NCI-H2107 treated with DMSO at 0.1 percent for 48 hours (cell line): ENCODE results near the gene MEX3D.
A peak's percentile ranks its signal among the peaks of the same experiment; 100 is the strongest.

Source experiments
- DNase-seq: peaks from one replicate; lab custom pipeline; 2025; ENCODE audit not compliant: unreplicated experiment; lab: John Stamatoyannopoulos, UW

The MEX3D gene

DNA sequence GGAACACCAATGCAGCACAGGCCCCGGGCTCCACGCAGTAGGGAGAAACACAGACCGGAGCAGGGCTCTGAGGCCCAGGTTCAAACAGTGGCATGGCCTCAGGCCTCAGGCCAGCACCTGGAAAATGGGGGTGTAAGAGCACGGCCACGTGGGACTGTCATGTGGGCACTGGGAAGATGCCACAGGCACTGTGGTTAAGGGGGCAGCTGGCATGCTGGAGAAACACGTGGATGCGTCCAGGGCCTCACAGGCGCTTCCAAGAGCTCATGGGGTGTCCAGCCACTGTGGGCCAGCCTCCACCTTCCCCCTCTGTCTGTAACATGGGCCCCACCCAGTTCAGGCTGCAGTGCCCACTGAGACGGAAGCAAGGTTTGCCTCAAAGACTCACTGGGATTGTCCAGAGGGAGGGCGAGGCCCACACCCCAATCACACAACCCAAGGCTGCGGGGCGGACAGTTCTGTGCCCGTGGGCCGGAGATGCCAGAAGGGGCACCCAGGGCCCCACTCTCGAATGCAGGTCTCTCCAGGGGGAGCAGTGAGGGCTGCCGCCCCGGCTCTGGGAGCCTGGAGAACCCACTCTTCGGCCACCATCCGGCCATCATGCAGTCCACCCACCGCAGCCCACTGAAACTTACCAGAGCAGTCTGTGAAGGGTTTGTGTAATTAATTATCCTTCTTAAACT is 30.8 kb upstream of the MEX3D start:
- DNase-seq: no peak

GRCh38 chr19:1593501-1593772 is 25.3 kb upstream of the MEX3D start:
- DNase-seq: no peak

- peak; percentile 70 for DNase-seq
These were observed 24.8 kb upstream of the MEX3D start, which contains the start of gene MBD3 for GRCh38 chr19:1592755-1593500. MBD3 (minus strand) TSS chr19:1592865; CDS start chr19:1592631, 234 bp downstream.

- DNase-seq: peak; percentile 24
These were observed 24.1 kb upstream of the MEX3D start for GRCh38 chr19:1592024-1592754.

DNA sequence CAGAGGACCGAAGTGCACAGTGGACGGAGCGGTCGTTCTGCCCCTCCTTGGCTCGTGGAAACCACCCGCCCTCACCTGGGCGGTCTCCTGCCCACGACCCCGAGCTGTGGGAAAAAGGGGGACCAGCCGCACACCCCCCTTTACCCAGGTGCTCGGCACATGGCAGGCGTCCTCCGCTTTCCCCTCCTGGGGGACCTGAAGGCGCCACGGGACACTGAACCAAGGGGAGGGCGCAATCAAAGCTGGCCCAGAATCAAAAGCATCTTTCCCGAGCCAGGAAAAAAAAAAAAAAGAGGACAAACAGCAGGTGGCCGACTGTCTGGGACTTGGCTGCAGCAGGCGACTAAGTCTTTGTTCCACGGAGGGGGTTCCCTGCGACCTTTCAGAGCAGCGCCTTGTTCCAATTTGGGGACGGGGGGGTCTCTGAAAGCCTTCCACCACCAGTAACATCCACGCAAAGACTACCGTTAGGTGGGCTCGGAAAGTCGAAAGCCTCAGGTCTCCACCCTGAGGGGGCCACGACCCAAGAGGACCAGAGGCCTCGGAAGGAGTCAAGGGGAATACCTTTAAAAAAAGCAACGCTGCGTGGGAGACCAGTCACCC is 23.4 kb upstream of the MEX3D start:
- DNase-seq: no peak

DNA sequence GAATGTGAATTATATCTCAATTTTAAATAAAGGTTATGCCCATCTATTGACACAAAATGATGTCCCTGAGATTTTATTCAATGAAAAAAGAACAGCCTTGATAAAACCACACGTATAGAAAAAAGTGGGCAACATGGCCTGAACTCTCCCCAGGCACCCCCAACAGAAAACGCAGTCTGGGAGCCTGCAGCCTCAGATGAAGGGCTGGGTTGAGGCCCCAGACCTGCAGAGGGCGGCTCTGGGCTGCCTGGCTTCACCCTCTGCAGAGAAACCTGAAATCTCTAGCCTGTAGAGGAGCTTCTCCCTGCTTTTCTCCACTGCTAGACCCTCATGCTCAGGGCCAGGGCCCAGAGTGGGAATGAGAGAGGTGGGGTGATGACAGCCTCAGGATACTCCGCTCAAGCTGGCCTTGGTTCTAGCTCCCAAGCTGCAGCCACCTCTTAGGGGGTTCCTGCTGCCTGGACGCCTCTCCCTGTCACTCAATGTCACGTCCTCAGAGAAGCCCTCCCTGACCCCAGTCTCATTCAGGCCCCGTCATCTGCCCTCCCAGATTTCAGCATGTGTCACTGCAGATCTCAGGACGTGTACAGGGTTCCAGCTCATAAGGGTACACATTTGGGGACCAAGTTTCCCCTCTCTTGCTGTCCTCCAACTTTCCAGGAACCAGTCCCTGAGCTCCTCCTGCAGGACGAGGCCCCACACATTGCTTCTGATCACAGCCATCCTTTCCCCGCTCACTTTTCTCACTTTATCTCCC is 22.7 kb upstream of the MEX3D start:
- DNase-seq: no peak

DNA sequence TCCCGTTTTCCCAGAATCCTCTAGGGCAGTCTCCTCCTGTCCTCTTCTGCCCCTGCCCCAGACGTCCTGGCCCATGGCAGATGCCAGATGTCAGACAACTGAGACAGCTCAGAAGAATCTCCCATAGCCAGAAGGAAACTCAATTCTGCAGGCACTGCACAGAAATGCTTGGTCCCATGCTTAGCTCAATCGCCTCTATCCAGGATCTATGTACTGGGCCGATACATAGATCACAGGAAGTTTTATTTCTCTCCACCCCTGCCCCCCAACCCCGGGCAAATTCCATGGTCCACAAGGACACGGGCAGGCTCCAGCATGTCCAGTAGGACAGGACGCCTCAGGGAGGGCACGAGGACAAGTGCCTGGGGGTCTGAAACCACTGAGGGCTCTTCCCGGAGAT is 19.7 kb upstream of the MEX3D start:
- DNase-seq: no peak

- no peak for DNase-seq
These were observed 17.1 kb upstream of the MEX3D start for GRCh38 chr19:1585243-1585580.

DNA sequence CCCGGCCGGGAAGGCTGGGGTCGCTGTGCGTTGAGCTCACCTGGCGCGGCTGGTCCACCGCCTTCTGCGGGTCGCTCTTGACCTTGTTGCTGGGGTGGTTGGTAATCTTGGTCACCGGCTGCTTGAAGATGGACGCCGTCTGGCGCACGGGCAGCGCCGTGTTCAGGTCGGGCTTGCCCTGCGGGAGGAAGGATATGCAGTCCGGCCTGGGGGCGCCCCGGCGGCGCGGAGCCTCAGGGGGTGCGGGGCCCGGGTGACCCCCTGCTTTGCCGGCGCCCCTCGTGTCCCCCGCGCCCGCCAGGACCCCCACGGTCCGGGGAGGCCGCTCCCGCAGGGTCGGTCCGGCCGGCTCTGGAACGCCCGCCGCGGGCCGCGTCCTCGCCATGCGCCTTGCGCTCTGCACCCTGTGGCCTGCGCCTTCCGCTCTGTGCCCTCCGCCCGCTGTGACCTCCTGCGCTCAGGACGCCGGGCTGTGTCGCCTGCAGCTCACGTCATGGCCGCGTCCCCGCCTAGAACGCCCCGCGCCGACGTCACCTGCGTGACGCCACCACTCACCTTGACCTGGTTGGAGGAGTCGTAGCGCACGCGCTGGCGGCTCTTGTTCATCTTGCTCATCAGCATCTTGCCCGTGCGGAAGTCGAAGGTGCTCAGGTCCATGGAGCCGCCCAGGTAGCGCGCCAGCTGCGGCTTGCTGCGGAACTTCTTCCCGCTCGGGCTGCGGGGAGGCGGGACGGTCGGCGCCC is 16.5 kb upstream of the MEX3D start:
- DNase-seq: no peak

- no peak for DNase-seq
These were observed 14.1 kb upstream of the MEX3D start for GRCh38 chr19:1582201-1582600.

DNA sequence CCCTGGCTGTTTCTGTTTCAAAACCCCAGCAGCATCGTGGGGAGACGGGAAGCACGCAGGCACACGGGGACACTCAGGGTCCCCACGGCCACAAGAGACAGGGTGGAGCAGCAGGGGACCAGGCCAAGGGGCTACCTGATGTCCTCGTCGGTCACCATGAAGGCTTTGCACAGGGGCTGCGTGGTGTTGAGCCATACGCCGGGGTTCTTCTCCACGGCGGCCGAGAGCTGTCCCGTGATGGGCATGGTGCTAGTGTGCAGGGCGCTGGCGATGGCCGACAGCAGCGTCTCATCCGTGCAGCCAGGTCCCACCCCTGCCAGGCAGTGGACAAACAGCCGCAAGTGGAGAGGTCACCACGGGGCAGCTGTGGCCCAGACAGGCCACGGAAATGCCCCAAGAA is 12.8 kb upstream of the MEX3D start:
- DNase-seq: no peak

- no peak for DNase-seq
These were observed 12.3 kb upstream of the MEX3D start for GRCh38 chr19:1580382-1580781.

GRCh38 chr19:1579222-1579621 is 11.1 kb upstream of the MEX3D start:
- DNase-seq: no peak

GRCh38 chr19:1577929-1578618 is 9.9 kb upstream of the MEX3D start:
- no peak for DNase-seq

- no peak for DNase-seq
These were observed 9.2 kb upstream of the MEX3D start for GRCh38 chr19:1577090-1577928.

- no peak for DNase-seq
These were observed 8.3 kb upstream of the MEX3D start for GRCh38 chr19:1576242-1577089.

GRCh38 chr19:1575323-1576241 is 7.5 kb upstream of the MEX3D start:
- no peak for DNase-seq
